GM19238 (cell line): ENCODE results near the gene SORCS2.
"Not testable (repeated sequence)": the region's sequence is repeated elsewhere in the genome, so short reads cannot be mapped to it uniquely, and the experiment has no call there.

ENCODE experiments used
- DNase-seq: peaks from one replicate; pipeline ENCODE4 v3.0.0; 2011; ENCODE audit warnings: low spot score; ENCODE audit not compliant: insufficient read length

Gene SORCS2

DNA sequence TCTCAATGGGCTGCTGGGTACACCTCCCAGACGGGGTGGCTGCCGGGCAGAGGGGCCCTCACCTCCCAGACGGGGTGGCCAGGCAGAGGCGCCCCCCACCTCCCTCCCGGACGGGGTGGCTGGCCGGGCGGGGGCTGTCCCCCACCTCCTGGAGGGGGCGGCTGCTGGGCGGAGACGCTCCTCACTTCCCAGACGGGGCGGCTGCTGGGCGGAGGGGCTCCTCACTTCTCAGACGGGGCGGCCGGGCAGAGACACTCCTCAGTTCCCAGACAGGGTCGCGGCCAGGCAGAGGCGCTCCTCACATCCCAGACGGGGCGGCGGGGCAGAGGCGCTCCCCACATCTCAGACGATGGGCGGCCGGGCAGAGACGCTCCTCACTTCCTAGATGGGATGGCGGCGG, 409.8 kb downstream of the SORCS2 start:
- DNase-seq = not testable (repeated sequence)

DNA sequence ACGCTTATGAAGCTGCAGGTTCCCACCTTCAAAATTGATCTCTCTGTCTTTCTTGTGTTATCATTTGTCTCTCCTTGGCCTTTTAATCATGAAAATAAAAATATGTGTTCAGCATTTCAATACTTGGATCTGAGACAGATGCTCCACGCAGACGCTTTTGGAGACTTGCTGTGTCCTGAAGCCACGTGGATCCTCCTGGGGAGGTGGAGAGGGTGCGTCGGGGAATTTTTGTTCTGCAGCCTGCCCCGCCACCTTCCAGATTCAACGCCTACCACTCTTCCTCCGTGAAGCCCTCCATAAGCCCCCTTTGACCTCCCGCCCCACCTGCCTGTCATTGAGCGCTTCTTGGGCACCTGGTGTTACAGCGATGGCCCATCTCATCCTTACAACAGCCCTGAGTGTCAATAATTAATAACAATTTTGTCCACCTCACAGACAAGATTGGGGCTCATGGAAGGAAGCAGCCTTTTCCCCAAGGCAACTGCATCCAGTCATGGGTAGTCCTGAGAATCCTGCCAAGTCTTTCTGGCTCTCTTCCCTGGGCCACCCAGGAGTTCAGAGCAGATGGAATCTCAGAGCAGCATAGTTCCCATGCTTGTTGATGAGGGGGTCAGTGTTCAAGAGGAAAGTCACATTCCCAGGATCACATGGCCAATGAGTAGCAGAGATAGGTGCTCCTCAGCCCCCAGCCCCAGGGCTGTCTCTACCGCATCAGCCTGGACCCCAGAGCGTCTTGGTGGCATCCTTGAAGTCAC, 415.0 kb downstream of the SORCS2 start:
- DNase-seq = no peak

DNA sequence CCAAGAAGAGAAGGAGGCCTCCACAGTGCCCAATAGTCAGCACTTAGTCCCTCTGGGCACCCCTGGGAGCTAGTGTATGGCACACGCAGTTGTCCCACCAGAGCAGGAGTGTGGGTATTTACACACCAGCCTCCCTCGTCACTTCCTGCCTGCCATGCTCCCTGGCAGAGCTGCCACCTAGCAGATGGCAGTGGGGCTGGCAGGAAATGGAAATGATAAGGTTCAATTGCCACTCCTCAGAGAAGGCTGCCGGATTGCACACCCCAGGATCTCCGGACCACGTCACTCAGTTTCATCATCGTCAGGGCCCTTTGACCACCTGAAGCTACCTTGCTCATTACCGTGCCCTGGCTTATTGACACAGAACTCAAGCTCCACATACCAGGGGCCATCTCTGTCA, 415.7 kb downstream of the SORCS2 start:
- no peak for DNase-seq

DNA sequence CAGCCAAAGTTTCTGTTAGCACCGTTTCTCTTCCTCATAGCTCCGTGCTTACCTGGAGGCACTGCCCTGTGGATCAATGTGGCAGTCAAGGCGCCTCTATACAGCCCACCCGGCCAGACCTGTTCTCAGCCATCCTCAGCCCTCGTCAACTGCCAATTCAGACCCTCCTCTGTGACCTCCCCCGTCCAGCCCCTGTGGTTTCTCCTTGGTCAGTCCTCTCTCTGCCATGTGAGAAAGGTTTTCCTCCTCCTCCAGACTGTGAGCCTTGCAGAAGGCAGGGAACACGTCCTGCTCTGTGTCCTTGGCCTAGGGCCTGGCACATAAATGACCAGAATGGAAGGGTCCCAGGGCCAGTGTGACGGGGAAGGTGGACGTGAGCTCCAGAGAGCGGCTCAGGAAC, 417.0 kb downstream of the SORCS2 start:
- DNase-seq = no peak

DNA sequence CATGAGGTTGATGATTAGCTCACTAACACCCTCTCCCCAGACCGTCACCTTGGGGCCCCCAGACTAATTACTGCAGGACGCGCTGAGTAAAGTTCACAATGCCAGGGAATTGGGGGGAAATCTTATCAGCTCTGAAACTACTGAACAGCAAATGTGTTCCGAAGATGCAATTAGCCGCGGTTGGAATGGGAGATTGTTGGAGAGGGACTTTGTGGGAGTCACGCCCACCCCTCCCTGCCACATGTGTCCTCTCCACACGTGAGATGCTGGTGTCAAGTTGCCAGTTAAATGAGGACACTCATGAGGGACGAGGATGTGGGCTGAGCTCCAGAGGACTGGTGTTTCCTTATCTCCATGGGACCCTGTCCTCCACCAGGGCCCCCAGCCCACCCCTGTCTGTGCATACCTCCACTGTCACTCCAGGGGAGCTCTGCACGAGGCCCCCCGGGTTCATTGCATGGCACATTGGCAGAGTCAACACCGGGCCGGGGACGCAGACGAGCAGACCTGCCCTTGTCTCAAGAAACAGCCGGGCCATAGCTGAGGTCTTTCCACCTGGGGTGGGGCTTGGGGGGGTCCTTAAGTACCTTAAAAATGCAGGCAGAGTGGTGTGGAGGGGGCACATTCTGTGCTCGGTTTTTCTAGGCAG, 417.8 kb downstream of the SORCS2 start:
- no peak for DNase-seq

DNA sequence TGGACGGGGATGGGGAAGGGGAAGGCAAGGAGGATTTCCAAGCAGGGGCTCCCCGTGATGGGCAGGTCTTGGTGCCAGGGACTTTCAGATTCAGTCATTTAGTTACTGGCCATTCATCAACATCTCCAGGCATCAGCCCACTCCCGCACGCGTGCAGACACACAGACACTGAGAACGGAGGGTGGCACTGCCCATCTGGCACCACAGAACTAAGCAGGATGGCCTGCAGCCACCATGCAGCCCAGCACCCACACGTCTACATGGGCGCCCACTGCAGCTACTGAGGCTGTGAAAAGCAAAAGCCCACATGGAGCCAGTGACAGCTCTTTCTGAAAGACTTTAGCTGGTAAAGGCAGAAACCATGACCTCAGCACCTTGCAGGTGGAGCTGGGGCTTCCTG, 418.5 kb downstream of the SORCS2 start:
- no peak for DNase-seq

DNA sequence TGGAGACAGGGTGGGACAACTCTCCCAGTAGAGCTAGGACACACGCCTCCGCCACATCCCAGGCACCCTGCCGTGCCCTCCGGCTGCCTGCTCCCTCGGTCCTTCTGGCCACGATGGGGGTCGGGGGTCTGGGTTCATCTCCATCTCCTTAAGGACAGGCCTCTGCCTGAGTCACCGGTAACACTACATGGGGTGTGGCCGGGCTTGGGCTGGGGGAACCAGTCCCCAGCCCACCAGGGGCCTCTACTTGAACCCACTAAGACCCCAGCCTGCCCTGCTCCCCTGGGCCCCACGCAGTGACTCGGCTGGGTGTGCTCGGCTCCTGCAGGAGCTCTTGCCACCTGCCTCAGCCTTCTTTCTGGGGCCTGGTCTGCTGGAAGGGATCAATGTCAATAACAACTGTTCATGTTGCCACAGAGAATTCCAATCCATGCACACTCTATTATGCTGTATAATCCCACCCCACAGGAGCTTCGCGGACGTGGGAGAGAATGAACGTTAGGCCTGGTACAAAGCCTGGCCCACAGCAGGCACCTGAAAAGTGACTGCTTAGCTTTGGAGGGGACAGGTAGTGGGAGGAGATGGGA, 420.1 kb downstream of the SORCS2 start:
- no peak for DNase-seq

DNA sequence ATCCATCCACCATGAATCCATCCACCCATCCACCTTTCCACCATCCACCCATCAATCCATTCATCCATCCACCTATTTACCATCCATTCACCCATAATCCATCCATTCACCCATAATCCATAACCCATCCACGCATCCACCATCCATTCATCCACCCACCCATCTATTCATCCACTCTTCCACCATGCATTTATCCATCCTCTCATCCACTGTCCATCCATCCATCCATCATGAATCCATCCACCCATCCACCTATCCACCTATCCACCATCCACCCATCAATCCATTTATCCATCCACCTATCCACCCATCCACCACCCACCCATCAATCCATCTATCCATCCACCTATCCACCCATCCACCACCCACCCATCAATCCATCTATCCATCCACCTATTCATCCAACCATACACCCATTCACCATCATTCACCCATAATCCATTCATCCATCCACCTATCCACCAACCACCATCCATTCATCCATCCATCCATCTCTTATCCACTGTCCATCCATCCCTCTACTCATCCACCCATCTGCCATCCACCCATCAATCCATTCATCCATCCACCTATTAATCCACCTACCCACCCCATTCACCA, 422.1 kb downstream of the SORCS2 start:
- no peak for DNase-seq

DNA sequence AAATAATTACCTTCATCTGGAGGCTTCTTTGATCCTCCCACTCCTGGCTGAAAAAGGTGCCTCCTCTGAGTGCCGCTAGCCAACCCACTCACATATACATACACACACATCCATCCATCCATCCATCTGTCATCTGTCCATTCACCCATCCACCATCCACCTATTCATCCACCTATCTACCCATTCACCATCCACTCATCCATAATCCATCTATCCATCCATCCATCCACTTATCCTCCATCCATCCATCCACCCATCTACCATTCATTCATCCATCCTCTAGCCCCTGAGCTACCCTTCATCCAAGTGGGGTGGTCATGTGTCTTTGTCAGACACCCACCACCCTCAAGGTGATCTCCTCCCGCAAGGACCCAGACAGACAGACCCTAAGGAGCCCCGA, 423.9 kb downstream of the SORCS2 start:
- no peak for DNase-seq

DNA sequence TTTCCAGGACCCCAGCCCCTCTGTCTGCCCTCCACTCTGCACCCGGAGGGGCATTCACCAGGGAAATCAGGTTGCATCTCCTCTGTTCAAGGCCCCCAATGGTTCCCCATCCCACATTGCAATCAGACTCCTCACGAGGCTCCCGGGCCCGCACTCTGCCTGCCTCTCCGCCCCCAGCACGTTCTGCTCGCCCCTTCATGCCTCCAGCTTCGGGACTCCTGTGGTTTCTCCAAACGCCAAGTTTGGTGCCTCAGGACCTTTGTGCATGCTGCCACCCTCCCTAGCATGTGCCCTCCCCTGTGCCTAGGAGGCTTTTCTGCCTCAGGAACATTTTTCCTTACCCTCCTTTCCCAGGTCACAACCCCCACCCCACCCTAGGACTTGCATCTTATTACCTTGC, 426.0 kb downstream of the SORCS2 start:
- DNase-seq = no peak

DNA sequence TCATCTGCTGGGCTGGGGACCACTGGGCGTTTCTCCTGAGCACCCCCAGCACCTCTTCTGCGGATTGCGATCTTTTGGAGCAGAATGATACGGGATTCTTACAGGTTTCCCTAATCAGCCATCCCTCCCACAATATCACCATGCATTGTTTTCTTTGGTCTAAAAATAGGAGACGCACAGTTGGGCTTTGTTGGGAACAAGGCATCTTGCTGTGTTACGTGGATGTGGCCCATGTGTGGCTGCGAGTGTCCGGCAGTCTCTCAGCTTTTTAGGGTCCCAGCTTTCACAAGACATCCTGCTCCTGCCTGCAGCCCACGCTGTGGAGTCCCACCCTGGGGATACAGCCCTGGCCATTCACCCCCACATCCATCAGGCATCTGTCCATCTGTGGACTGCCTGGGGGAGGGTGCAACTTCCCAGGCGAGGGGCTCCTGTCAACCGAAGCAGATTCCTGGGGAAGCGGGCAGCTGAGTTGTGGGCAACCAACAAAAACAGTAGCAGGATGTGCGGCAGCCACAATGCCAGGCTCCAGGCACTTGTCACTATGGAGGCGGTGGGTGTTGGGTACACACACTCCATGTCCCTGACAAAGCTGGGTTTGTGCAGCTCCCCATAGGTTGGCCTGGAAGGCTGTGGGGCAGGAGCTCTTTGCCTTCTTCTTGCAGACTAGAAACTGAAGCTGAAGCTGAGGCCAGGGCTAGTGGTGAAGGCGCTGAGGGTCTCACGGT, 427.9 kb downstream of the SORCS2 start:
- no peak for DNase-seq

DNA sequence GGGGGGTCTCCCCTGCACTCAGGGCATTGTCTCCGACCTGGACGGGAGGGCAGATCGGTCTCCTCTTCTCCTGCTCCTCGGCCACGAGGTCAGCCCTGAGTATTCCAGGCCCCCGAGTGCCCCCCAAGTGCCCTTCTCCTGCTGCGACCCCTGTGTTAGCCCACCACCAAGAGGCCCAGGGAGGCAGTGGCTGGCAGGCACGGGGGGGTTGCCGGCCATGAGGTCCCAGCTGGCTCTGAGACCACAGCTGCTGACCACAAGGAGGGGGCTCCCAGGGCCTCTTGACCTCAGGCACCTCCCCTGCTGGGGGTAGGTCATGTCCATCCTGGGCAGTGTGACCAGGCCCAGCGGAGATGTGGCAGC, 428.5 kb downstream of the SORCS2 start:
- DNase-seq = no peak

DNA sequence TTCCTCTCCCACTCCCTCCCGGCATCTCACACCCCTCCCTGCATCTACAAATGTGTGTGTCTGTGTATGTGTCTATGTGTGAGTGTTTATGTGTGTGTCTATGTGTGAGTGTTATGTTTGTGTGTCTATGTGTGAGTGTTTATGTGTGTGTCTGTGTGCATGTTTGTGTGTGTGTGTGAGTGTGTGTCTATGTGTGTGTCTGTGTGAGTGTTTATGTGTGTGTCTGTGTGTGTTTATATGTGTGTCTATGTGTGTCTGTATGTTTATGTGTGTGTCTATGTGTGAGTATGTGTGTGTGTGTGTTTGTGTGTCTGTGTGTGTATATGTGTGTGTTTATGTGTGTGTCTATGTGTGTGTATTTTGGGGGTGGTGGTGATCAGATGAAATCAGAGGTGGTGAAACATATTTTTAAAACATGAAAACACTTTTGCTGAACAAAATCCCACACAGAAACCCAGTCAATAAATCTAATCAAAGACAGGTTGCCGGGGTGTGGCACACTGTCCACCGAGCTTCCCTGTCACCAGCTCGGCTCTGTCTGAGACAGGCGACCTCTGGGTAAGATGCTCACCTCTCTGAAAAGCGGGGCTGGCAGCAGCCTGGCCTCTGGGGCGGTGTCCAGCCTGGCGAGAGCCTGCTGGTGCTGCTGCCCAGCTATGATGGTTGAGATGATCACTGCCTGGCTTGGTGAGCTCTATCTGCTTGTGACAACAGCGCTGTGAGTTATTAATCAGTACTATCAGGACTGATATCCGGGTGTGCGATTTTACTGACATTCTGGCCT, 429.1 kb downstream of the SORCS2 start:
- DNase-seq = no peak

DNA sequence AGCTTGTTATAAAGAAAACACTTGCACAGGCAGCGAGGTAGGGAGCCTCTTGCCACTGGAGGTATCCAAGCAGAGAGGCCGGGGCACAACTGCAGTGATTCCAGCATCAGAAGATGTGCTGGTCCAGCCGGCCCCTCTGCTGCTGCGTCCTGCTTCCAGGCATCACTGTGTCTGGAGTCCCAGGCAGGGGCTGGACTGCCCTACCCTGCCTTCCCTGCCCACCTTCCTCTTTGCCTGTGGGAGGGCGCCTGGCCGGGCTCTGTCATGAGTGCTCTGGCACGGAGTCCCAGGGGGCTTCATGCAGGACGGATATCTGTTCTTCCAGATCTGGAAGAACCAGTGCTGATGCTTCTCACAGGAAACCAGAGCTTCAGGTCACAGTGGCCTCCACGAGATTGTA, 430.0 kb downstream of the SORCS2 start:
- DNase-seq = no peak

DNA sequence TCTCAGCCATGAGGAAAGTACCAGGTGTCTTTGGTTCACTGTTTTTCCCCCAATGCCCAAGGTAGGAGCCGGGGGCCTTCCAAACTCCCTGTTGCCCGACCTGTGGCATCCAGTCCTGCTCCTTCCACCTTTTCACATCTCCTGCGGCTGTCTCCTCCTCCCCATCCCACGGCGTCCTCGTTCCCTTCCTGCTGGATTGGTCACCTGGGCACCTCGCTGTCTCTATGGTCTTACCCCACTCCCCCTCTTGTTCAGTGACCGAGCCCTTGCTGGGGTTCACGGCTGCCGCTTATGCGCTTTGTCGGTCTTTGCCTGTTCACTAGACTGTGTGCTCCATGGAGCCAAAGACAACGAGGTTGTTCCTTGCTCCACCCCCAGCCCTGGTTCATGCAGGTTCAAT, 431.1 kb downstream of the SORCS2 start:
- no peak for DNase-seq

DNA sequence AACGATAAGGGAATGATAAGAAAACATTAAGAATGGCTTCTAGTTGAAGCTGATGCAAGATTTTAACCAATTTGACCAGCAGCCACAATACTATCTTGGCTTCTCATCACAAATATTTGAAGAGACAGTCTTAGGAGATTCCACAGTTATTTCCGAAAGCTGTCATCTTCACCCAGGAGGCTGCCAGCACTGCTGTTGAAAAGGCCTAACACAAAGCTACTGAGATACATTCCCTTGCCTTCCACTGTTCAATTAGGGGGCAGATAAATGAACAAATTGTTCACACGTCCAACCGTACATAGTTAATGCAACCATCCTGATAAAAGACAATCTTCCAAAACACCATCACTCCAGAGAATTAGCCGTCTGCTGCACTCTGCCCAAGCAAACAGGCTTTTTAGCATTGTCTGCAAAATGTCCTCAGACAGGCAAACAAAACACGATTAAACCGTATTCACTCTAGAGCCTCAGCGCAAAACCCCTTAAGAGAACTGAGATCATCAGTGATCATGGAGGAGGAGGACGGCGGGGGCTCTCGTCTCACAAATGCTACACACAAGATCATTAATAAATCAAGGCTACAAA, 432.1 kb downstream of the SORCS2 start:
- no peak for DNase-seq

DNA sequence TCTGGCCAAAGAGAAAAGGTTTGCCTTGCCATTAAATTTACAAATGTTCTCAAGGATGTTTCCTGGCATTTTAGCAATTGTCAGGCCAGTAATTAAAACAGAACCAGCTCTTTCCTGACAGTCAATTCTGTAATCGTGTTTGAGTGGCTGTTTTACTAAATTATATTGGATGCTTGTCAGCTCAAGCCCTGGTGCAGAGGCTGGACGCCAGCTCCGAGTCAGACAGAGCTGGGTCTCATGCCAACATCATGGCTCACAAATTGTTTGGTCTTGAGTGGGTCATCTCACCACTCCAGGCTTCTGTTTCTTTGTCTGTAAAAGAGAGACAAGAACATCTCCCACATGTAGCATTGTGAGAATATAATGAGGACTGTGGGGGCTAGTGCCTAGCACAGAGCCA, 432.7 kb downstream of the SORCS2 start:
- no peak for DNase-seq

DNA sequence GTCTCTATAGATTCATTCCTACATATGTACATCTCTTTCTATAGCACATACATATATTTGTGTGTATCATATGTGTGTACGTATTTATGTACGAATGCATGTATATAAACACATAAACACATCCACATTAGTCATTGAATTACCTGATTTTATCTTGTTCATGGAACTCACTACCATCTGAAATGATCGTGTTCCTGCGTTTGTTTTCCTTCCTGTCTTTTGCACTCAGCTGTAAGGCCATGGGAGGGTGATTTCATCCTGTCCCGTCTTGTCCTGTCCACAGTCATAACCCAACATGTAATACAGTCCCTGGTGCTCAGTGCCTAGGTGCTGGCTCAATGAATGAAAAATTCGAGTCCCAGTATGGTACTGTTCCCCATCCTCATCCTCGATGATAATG, 434.2 kb downstream of the SORCS2 start:
- no peak for DNase-seq

DNA sequence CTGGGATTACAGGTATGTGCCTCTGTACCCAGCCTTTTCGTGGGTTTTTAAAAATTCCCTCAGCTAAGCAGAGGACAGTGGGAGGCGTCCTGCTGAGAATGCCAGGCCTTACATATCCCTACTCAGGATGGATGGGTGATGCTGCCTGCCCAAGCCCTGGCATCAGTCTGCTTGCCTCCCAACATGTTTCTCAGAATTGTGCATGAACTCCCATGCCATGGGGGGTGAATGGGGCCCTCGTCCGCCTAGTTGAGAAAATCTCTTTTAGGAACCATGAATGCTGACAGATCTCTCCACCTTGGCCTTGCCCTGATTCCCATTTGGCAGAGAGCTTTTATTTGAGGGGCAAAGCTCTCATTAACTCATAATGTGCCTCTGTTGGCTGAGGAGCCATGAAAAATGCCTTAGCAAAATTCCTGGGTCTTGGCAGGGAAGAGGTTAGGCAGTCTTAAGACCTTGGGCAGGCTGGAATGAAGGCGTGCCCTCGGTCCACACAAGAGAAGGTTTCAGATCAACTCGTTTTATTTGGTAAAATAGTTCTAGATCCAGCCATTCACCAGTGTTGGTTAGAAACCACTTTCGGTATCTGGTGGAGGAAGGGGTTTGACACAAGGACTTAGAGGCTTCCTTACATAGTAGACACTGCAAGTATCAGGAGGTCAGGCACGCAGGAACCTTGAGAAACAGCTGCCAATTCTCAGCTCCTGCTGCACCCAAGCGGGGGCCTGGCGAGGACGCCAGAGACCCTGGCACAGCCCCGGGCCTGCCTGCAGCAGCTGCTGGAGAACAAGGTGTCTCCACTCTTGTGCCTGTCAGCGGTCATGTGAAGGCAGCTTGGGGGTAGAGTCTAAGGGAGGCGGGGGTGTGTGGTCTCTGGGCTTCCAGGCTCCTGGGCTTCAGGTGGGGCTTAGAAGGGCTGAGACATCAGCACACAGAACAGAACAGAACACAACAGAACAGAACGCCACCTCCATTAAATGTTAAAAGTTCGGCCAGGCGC, 435.2 kb downstream of the SORCS2 start:
- no peak for DNase-seq

DNA sequence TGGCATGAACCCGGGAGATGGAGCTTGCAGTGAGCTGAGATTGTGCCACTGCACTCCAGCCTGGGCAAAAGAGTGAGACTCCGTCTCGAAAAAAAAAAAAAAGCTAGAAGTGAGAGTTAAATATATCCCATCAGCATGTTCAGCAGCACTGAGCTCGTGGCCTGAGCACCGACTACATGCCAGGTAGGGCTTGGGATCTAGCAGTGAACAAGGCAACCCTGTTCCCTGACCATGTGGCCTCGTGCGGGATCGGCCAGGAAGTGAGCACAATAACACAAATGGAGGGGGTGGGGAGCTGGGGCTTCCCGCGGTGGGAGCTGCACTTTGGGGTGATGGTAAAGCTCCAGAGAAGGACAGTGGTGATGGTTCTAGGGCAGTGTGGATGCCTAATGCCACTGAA, 436.1 kb downstream of the SORCS2 start:
- no peak for DNase-seq
